Smooth muscle cell (in vitro differentiated cells): Measurements from ENCODE around the gene CAPZB. TPM values are rescaled to one million over a fixed set of nuclear protein-coding genes. Genes with fewer than 3 reads are reported as not detected.

ENCODE experiments used
- DNase-seq: peaks from one replicate; lab custom pipeline; 2025; ENCODE audit not compliant: unreplicated experiment; lab: John Stamatoyannopoulos, UW
- H2AFZ ChIP-seq: fragments of 200-600 bp; sonication (generic); 2 replicates; pipeline ENCODE4 v1.6.0; 2016; ENCODE audit warnings: antibody characterized with exemption, low read depth, mild to moderate bottlenecking
- H3F3A ChIP-seq: fragments of 200-600 bp; sonication (generic); 2 replicates; pipeline ENCODE4 v1.6.0; 2017; ENCODE audit warnings: antibody characterized with exemption, low read depth
- H3K27ac ChIP-seq: fragments of 200-600 bp; sonication (generic); 2 replicates; pipeline ENCODE4 v1.5.1; 2016; ENCODE audit warnings: low read depth, mild to moderate bottlenecking
- H3K27me3 ChIP-seq: fragments of 200-600 bp; sonication (generic); 2 replicates; pipeline ENCODE4 v1.6.1; 2016; ENCODE audit warnings: low read depth, mild to moderate bottlenecking
- H3K36me3 ChIP-seq: fragments of 200-600 bp; sonication (generic); 2 replicates; pipeline ENCODE4 v1.5.1; 2016; ENCODE audit warnings: low read depth
- H3K4me1 ChIP-seq: fragments of 200-600 bp; sonication (generic); 2 replicates; pipeline ENCODE4 v1.5.1; 2016; ENCODE audit warnings: low read depth
- H3K4me2 ChIP-seq: fragments of 200-600 bp; sonication (generic); 2 replicates; pipeline ENCODE4 v1.6.0; 2016; ENCODE audit warnings: mild to moderate bottlenecking
- H3K4me3 ChIP-seq: fragments of 200-600 bp; sonication (generic); 2 replicates; pipeline ENCODE4 v1.5.1; 2016; ENCODE audit warnings: mild to moderate bottlenecking
- H3K79me2 ChIP-seq: fragments of 200-600 bp; sonication (generic); 2 replicates; pipeline ENCODE4 v1.6.0; 2016; ENCODE audit warnings: low read depth, mild to moderate bottlenecking
- H3K9ac ChIP-seq: fragments of 200-600 bp; sonication (generic); 2 replicates; pipeline ENCODE4 v1.6.0; 2016; ENCODE audit warnings: low read depth
- H3K9me3 ChIP-seq: fragments of 200-600 bp; sonication (generic); replicated peaks from 2 replicates; pipeline ENCODE4 v1.5.1; 2016; ENCODE audit warnings: low read depth
- H4K20me1 ChIP-seq: fragments of 200-600 bp; sonication (generic); 2 replicates; pipeline ENCODE4 v1.6.0; 2016; ENCODE audit warnings: low read depth
- WGBS: methylation state at CpG from one replicate; pipeline ENCODE4 v1.1.7; 2016; ENCODE audit warnings: low lambda C conversion rate; 5-methylcytosine and 5-hydroxymethylcytosine counted together
- polyA plus RNA-seq: library from polyadenylated mRNA; unstranded; fragments of >200 nt; fragmentation: Nextera tagmentation; extraction: Ambion mirVana; gene quantifications from 2 replicates; pipeline ENCODE4 v1.2.1, GENCODE V29; 2016
- total RNA-seq: library from RNA; depleted of rRNA; stranded (reverse); fragments of >200 nt; gene quantifications from 2 replicates; pipeline ENCODE4 v1.2.3, GENCODE V29; 2014
- TF ChIP-seq, protein P1 (sequence below): fragments of 200-600 bp; sonication (generic); IDR thresholded peaks from 2 replicates; pipeline ENCODE4 v1.5.1; 2017; ENCODE audit warnings: borderline replicate concordance, mild to moderate bottlenecking, antibody characterized with exemption; ENCODE audit not compliant: insufficient read depth, poor library complexity, severe bottlenecking

CAPZB gene
- total and polyA plus RNA-seq, 2 experiments from 2014 or later, result 205 to 405 TPM

DNA sequence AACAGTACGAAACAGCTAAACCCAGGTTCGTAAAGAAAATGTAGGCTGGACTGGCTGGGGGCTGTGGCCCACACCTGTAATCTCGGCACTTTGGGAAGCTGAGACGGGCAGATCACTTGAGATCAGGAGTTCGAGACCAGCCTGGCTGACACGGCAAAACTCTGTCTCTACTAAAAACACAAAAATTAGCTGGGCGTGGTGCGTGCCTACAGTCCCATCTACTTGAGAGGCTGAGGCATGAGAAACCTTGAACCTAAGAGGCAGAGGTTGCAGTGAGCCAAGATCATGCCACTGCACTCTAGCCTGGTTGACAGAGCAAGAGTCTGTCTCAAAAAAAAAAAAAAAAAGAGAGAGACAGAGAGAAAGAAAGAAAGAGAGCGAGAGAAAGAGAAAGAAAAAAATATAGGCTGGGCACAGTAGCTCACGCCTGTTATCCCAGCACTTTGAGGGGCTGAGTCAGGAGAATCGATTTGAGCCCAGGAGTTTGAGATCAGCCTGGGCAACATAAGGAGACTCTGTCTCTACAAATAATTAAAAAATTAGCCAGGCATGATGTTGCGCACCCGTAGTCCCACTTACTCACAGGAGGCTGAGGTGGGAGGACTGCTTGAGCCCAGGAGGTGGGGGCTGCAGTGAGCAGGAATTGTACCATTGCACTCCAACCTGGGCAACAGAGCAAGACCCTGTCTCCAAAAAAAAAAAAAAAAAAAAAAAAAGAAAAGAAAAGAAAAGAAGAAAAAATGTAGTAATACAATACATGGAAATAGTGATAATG is 35.7 kb downstream of the CAPZB start:
- TF ChIP-seq, protein P1, sequence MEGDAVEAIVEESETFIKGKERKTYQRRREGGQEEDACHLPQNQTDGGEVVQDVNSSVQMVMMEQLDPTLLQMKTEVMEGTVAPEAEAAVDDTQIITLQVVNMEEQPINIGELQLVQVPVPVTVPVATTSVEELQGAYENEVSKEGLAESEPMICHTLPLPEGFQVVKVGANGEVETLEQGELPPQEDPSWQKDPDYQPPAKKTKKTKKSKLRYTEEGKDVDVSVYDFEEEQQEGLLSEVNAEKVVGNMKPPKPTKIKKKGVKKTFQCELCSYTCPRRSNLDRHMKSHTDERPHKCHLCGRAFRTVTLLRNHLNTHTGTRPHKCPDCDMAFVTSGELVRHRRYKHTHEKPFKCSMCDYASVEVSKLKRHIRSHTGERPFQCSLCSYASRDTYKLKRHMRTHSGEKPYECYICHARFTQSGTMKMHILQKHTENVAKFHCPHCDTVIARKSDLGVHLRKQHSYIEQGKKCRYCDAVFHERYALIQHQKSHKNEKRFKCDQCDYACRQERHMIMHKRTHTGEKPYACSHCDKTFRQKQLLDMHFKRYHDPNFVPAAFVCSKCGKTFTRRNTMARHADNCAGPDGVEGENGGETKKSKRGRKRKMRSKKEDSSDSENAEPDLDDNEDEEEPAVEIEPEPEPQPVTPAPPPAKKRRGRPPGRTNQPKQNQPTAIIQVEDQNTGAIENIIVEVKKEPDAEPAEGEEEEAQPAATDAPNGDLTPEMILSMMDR, result no peak
- Histone ChIP-seq H4K20me1 (peaks cover 97% of the 10 kb centered on the region), H3F3A (peaks cover 29% of the 10 kb centered on the region), H3K27ac (peak overlapping the region; percentile 99), H3K36me3 (no peaks in the 10 kb centered on the region), H3K4me2 (peak overlapping the region; percentile 67), H3K9me3 (no peaks in the 10 kb centered on the region), H3K79me2 (peaks cover 87% of the 10 kb centered on the region), H3K4me3 (no peak overlapping the region), H3K27me3 (no peaks in the 10 kb centered on the region), H3K4me1 (peaks cover 41% of the 10 kb centered on the region), H2AFZ (no peak overlapping the region), H3K9ac (peak overlapping the region; percentile 90)
- no peak for DNase-seq
- 84% methylated on average over 13 of the region's 13 CpGs for WGBS

DNA sequence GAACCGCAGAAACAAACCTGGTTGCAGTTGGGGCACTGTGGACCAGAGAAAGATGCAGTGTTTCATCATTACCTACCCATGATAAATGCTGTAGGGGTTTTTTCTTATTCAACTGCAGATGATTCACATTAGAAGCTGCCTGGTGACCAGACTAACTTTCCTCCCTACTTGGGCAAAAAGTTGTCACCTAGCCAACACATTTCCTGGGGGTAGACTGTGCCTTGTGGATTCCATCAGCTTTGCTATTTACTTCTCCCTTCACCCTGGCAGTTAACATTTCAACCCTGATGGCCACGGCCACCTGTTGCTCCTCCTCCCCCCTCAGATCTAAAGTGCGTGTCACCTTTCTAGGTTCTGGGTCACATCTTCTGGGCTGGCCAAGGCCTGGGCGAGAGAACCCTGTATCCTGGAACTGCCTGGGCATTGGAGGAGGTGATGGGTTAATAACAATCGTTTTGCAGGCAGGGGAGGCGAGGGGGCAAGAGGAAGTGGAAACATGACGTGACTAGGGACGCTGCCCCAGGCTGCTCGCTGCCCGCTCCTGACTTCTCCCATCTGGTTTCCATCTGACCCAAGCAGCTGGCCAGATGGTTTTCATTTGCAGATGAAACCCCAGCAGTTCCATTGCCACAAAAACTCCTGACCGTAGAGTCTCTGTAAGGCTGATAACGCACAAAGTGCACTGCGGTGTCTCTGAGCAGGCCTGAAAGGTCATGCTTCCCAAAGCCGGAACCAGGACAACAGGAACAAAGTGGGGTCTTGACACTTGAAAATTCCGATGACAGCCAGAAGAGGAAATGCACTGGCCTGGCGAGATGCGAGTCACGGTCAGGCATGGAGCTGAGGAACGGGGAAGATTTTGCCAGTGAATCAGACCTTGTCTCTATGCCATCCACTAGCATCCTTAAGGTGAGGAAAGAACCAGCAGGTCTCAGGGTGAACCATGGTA is 36.6 kb downstream of the CAPZB start:
- DNase-seq, result no peak
- Histone ChIP-seq H3F3A (peaks cover 29% of the 10 kb centered on the region), H3K4me2 (peak overlapping the region; percentile 67), H3K9ac (peak overlapping the region; percentile 90), H4K20me1 (peaks cover 97% of the 10 kb centered on the region), H3K4me1 (peaks cover 33% of the 10 kb centered on the region), H2AFZ (no peak overlapping the region), H3K27ac (peak overlapping the region; percentile 99), H3K9me3 (no peaks in the 10 kb centered on the region), H3K27me3 (no peaks in the 10 kb centered on the region), H3K79me2 (peaks cover 89% of the 10 kb centered on the region), H3K36me3 (no peaks in the 10 kb centered on the region), H3K4me3 (no peak overlapping the region)
- TF ChIP-seq, protein P1, result no peak
- WGBS, result 25% methylated on average over 19 of the region's 19 CpGs

DNA sequence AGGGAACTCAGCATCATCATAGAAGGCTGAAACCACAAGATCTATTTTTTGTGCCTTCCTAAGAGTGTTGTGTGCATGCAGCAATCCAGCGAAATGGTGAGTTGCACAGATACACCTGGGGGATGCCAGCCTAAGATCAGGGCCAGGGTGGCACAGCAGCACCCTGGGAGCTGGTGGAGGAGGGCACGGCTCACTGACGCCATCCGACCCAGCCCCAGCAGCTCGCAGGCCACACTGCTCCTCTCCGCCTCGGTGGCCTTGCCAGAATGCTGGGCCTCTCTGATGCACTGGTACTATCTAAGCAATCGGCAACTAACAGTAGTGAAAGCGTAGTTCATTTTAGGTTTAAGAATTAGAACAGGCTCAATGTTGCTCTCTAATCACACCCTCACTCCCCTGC is 37.8 kb downstream of the CAPZB start:
- H2AFZ ChIP-seq, result no peak overlapping the region
- peak overlapping the region; percentile 99 for H3K27ac ChIP-seq
- H3K36me3 ChIP-seq, result no peaks in the 10 kb centered on the region
- peaks cover 30% of the 10 kb centered on the region for H3K4me1 ChIP-seq
- 83% methylated on average over 9 of the region's 9 CpGs for WGBS
- H4K20me1 ChIP-seq, result peaks cover 97% of the 10 kb centered on the region
- no peaks in the 10 kb centered on the region for H3K9me3 ChIP-seq
- TF ChIP-seq, protein P1, result no peak
- H3K79me2 ChIP-seq, result peaks cover 89% of the 10 kb centered on the region
- DNase-seq, result no peak
- no peak overlapping the region for H3K4me3 ChIP-seq
- H3K9ac ChIP-seq, result no peak overlapping the region
- no peaks in the 10 kb centered on the region for H3K27me3 ChIP-seq
- no peak overlapping the region for H3K4me2 ChIP-seq
- peaks cover 29% of the 10 kb centered on the region for H3F3A ChIP-seq
